HG03558 (cell line): Measurements from ENCODE around the gene CNNM4.

Experiments used
- ATAC-seq: cut with Tn5 transposase; IDR thresholded peaks from one replicate; pipeline ENCODE4 v1.9.1; 2021; ENCODE audit warnings: moderate number of reproducible peaks; ENCODE audit not compliant: unreplicated experiment; ENCODE audit errors: extremely low read depth

CNNM4 gene

GRCh38 chr2:96847586-96847985 lies 86.9 kb downstream of the CNNM4 start:
- no peak for ATAC-seq

- ATAC-seq = no peak
These were observed 87.6 kb downstream of the CNNM4 start for GRCh38 chr2:96848264-96848663.

- ATAC-seq = no peak
These were observed 92.0 kb downstream of the CNNM4 start for GRCh38 chr2:96852667-96853066.

DNA sequence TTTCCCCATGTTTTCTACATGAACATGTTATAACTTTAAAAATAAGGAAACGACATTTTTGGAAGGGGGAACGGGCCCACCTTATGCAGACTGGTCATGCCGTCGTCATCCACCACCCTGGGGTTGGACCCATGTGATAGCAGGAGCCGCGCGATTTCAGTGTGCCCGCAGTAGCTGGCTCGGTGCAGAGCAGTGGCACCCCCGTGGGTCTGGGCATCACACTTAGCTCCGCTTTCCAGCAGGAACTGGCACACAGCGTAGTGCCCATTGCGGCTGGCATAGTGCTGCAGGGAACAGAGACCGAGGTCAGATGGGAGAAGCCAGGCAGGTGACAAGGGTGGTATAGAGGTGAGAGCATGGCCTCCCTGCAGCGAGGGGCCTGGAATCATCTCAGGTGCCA lies 92.6 kb downstream of the CNNM4 start:
- ATAC-seq = no peak

DNA sequence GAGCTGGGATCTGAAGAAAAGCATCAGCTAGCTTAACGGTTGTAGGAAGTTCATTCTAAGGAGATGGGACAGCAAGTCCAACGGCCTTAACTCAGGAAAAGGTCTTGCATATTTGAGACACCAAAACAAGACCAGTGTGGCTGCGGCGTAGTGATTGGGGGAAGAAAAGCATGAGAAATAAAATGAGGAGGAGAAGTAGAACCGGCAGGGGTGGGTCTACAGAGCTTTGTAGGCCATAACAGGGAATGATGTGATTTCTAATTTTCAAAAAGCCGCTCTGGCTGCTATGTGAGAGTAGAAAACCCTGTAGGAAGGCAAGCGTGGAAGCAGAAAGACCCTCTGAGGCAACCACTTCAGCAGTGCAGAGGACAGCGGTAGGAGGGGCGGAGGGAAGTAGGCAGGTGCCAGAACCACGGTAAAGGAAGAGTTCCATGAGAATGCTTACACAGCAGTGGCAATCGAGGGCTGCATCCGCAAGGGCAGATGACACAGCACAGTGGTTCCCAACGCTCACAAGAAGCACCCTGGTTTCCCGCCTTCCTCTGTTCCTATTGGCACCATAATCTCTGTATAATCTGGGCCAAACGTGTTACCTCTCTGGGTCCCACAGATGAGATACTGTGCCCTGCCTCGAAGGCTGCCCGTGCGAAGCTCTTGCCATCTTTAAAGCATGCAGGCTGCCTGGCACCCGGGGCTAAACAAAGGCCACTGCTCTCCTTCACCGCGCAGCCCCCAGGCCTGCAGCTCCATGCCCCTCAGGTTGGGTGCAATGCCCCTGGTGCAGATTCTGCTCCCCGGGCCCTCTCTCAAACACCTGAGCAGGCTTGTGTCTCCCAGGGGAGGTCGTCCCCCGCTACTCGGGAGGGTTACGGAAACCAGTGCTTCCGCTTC lies 96.3 kb downstream of the CNNM4 start:
- ATAC-seq = peak; percentile 3

GRCh38 chr2:96857667-96858372 lies 97.1 kb downstream of the CNNM4 start, which contains the start of gene ANKRD39:
TSS of gene ANKRD39 (minus strand) at chr2:96858016. CDS start at chr2:96857987, 29 bp downstream.
- peak; percentile 82 for ATAC-seq

DNA sequence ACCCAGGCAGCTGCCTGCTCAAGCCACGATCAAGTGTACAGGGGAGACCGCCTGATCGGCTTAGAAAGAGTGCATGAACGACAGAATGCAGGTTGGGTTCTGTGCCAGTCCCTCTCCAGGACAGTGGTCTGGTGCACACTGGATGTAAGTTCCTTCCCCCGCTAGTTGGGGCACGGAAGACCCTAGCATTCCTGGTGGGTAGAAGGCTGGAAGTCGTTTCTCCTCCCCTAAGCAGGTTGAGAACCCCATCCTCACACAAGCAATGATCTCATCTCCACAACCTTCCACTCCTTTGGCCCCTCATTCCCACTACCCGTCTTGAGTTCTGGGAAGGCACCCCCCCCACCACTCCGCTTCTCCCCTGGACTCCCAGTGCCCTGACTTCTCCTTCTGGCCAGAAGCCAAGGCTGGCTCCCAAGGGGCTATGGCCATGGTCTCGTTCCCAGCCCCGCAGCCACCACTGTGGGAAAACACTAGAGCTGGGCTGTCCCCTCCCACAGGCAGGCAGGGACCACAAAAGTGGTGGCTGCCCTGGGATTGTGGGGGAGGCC lies 98.5 kb downstream of the CNNM4 start:
- no peak for ATAC-seq

DNA sequence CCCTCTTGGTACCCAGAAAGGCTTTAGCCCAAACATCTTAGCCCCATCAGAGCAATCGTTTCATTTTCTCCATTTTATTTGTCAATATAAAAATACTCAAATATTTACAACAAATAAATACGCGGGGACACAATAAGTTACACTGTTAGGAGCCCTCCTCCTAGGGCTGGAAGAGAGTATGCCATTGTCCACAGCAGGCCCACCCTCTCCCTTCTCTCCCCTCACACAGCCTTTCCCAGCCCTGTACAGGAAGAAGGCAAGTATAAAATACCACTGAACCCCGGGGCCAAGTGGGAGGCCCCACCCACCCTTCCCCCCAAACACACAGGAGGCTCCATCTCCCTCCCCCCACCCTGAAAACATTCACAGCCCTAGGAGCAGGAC lies 99.0 kb downstream of the CNNM4 start:
- no peak for ATAC-seq

- no peak for ATAC-seq
These were observed 99.6 kb downstream of the CNNM4 start for GRCh38 chr2:96860065-96861029.

DNA sequence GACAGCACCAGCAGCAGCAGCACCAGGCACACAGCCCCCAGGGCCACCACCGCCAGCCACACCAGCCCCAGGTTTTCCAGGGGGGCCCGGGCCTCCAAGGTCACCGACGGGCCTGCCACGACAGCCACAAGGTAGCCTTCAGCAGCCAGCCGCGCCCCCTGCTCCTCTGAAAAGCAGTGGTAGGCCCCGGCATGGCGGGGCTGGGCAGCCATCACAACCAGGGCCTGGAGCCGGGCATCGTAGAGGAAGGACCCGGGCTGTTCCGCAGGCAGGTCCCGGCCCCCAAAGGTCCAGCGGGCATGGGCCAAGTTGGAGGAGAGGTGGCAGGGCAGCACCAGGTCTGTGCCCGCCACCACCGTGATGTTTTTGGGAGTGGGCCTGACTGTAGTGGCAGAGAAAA lies 100.4 kb downstream of the CNNM4 start:
- ATAC-seq = no peak
